Germinal center (tissue), 1 donor: ENCODE data around the gene OPCML.

Experiments
- DNase-seq: peaks from one replicate; pipeline ENCODE4 v3.0.0; 2012; ENCODE audit warnings: mixed read lengths, low spot score

Gene OPCML

DNA sequence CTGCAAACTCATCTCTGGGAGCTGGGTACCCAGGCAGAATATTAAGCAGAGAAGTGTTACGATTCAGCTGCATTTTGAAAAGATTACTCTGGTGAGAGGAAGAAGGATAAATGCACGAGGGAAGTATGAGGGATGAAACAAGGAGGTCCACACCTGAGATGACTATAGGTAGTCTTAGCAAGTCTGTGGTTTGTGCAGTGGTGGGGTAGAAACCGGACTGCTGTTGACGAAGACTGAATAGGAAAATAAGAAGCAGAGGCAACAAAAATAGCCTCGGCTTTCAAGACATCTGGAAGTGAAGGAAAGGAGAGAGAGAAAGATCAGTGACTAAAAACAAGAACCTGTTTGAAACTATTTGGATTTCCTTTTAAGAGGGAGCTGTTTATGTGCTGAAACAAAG lies 810.8 kb downstream of the OPCML start:
- DNase-seq = no peak

DNA sequence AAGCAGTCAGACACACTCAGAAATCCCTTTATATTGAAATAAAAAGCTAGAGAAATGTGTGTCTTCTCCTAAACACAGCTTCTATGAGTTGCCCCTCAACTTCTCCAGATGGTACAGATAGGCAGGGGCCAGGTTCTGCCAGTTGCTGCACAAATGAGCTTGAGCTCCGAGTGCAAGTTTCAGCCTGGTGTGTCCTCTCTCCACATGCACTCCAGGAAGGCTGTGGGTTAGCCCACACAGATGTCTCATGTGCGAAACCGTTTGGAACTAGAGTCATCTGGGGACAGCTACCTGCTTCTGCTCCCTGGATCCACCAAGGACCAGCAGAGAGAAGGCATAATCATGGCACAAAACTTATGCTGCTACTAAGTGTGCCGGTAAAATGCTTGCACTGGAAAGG lies 812.6 kb downstream of the OPCML start:
- DNase-seq = no peak

DNA sequence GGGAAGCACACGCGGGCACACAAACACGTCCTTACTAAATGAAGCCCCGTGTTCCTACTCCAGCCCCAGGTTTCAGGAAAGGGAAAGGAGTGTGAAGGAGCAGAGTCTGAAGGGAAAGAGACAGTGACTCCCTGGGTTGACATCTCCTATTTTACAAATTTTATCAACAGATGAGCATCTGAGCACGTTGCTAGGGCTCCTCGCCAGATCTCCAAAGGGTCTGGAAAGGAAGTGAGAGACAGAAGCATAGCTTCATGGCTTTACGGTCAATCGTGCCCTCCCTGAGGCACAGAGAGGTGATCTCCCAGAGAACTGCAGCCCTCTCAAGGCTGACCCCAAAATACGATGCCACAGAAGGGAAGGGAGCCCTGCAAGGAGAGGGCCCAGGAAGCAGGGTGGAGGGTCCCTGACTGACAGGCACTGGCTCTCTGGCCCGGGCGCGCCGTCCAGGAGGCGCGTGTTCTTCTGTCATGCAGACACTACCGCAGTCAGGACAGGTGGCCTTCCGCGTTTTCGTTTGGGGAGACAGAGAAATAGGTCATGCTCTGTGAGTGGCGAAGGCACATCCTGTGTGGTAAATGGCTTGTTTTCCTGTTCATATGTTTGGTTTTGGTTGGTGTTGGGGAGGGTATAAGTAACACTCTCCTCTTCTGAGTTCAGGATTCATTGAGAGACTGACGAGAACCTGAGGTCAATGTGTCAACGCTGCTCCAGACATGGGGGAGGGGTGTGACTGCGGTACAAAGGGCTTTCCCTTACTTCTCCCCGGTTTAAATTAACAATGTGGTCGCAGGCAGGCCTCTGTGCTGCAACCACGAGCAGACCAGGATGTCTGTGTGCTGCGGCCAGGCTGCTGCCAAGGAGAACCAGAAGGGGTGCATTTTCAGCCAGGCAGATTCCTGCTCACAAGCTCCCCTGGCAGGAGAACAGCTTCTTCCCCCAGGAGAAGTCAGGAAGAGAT lies 813.3 kb downstream of the OPCML start:
- no peak for DNase-seq

DNA sequence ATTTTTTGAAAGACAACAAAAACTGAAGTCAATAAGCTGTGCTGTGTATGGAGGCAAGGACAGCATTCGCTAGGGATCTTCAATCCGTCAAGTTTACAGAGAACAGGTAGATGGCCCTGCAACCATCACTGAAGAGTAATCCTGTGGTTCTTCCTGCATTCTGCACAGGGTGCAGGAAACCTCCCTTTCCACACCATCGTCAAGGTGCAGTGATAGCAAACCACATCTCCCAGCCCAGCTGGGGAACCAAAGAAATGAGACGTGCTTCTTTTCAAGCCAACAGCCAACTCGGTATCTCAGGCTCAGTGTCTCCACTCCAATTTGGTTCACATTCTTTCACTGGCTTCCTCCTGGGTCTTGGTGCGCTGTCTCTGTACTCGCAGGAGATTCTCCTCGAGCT lies 814.5 kb downstream of the OPCML start:
- DNase-seq = no peak

DNA sequence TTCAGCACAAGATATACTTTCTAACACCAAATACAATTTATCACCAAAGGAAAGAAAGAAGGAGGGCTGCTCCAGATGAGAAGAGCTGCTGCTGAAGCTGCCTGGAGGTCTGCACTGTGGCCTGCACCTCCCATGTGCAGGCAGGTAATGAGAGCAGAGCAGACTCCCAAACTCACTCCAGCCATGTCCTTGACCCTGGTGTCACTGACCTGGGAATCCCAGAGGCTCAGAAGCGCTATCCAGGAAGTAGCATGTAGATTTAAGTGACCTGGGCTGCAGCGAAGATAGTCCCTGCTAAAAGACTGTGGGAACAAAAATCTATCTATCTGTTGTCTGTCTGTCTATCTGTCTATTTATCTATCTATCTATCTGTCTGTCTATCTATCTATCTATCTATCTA lies 816.3 kb downstream of the OPCML start:
- no peak for DNase-seq

DNA sequence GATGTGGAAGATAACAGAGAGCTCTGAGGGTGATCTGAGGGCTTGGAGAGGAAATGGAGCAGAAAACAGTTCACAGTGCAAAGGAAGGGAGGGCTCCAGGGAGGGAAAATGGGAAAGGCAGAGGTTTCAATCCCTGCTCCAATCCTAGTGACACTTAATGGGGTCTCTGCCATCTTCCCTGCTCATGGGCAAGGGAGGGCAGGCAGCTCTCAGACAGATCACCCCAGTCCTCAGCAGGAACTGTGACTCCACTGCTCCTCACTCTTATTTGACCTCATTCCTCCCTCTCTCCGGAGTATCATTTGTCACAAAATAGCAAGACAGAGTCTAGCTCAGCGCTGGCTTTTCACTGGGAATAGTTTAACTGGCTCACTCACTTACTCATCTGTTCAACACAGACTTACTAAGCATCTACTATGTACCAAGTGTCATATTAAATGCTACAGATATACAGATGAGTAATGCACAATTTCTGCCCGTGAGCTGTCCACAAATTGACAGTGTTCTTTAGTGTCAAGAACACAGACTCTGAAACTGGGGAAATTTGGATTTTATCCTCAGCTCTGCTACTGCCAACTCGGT lies 817.4 kb downstream of the OPCML start:
- DNase-seq = no peak

DNA sequence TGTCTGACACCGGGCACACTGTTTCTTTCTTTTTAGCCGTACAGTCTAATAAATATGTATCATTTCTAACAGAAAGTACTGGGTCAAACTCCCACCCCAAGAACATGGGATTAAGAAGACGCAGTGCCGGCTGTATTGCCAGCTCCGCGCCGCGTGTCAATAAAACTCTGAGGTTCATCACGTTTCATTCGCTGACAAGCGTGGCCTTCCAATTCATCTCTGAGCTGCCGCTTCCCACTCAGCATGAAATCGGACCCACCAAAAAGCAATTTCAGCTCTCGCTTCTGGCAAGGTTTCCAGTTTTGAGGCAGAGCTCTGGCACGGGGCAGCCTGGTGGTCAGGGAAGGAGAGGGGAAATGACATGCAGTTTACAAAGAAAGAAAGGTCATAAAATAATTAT lies 819.8 kb downstream of the OPCML start:
- no peak for DNase-seq

DNA sequence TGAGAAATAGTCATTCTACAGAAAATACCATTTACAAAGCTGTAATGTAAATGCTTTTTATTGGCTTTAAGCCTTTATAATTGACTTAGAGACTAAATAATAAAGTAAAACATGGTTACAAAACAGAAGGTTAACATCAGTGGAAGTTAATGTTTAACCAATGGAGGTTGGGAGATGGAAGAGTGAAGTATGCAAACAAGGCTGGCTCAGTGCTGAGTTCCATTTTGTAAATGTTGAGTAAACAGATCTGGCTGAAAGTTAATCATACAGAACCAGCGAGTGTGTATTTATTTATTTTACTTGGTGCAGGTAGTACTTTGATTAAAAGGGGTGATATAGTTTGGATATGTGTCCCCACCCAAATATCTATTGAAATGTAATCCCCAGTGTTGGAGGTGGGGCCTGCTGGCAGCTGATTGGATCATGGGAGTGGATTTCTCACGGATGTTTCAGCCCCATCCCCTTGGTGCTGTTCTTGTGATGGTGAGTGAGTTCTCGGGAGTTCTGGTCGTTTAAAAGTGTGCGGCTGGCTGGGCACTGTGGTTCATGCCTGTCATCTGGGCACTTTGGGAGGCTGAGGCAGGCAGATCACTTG lies 827.4 kb downstream of the OPCML start:
- DNase-seq = no peak

DNA sequence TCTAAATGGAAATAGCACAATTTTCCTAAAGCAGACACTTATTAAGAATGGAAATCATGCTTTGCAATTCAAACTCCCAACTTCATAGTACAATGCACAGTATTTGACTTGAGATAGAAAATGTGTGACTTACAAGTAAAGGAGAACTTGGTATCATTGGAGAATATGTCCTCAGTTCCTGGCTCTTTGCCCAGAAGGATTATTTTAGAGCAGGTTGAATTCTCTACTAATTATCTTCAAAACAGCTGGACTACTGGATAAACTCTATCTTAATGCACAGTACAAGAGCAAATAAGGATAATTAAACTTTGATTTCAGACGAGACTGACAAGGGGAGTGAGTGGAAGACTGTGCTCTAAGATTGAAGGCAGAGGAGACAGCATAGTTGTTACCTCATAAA lies 839.4 kb downstream of the OPCML start:
- no peak for DNase-seq

DNA sequence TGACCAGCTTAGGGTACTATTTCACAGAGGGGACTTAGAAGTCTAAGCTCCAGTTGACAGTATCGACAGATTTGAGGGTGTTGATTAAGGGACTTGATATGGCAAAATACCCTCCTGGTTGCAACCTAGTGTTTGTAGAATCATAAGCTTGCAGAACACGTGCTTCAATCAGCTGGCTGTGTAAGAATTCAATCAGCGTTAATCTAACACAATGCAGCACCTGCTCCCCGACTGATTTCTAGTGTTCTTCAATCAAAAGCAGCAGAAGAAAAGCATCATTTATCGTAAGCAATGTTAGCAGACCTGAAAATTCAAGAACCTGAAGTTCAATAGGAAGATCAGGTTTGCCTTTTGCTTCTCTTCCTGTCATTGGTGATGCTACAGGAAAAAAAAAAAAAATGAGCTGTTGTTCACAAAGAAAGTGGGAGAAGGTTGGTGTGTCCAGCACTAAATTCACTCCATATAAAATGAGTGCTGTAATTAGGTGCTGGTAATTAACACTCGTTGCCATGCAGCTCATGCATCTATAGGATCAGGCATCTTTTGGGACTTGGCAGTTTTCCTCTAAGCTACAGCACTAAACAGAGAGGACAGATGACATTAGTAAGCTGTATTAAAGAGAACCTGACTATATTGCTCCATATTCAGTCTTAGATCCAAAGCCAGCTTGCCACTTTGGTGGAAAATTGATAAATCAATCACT lies 840.3 kb downstream of the OPCML start:
- no peak for DNase-seq

DNA sequence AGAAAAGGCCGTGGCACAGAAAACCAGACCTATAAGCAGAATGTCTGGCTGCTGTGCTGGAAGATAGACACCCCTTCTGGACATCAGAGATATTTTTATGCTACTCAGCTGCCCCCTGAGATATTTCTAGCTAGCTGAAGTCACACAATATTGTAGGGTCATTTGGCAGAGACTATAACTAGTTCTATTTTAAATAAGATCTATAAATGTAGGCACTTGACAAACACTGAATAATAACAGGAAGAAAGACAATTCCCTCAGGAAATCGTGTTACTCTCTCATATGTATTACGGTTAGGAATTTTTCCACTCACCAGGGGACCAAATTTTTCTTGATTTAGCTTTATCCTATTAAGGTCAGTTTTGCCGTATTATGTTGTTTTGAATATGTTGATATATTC lies 845.4 kb downstream of the OPCML start:
- no peak for DNase-seq

DNA sequence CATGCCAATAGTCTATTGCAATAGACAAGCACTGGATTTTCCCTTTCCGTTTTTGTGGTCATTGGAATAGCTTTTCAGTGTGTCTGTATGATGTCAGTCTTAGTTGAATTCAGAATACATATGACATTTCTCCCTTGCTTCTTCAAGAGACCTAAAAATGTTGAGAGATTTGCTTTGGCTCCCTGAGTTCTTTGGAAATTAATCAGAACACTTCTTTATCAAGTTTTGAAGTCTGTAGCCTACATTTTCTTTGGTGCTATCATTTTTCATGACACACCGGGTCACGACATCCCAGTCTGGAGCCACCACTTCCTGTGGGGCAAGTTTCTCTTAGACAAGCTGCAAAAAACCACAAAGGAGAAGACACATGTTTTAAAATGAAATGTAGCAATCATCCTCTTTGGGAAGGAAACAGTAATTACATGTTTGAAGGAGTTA lies 847.1 kb downstream of the OPCML start:
- DNase-seq = no peak

DNA sequence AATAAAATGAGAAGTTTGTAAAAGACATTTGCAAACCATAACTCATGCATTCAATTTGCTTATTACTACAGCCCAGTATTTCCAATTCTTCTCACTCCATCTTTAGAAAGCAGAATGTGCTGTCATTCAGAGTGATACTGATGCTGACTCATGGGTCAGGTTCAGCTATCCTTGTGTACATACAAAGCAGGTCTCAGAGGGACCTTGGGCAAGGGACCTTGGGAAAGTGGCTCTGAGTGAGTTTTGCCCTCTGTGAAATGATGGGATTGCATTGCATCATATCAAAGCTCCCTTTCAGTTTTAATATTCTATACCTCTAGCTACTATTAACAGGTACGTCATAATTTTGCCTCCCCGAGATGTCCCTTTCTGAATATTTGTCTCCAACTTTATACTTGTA lies 848.7 kb downstream of the OPCML start:
- no peak for DNase-seq

DNA sequence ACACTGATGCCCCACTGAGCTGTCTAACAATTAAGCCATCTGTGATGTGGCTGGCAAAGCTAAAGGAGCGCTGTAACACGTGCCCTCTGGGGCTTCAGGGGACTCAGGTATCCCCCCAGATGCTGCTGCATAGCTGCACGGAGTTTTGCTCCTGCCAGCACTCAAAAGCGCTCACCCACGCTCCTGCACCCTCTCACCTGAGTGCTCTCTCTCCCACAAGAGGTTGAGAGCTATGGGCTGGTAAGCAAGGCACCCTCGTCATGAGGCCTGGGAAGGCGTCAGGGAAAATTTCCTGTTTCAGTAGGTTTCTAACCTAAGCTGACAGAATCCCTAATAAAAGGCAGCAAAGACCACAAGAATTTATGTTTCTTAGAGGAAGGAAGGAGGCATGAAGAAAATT lies 850.3 kb downstream of the OPCML start:
- DNase-seq = no peak

DNA sequence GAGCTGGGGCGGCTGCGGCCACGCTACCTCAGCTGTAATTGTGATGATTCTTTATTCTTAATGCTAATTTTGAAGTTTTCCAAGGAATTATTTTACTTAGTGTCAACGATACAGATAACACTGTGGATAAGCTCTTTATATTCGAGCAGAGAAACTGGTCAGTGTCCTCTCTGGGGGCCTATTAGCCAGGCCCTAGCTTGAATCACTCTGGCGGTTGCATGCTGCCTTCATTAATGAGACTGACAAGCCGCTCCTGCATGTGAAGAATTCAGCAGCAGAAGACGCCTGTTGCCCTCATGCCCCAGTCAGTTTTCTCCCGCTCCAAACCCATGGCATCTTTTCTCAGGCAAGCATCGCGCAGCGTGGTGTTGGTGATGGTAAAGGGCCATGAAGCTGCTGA lies 851.7 kb downstream of the OPCML start:
- no peak for DNase-seq

DNA sequence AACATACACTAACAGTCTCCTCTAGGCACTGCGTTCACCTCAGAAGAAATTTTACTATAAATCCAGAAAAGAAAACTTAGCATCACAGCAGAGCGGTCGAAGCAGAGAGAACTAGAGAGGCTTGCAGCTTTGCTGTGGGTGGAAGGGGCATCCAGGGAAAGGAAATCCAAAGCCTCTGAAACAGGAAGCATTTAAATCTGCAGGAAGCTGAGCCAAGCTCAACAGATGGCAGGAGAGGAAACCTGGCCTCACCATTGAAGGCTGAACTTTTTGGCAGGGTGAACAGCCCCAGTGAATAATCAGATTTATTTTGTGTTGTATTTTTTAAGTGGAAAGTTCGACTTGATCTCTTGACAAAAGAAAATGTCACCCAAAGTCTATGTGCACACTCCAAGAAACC lies 858.1 kb downstream of the OPCML start:
- DNase-seq = no peak

DNA sequence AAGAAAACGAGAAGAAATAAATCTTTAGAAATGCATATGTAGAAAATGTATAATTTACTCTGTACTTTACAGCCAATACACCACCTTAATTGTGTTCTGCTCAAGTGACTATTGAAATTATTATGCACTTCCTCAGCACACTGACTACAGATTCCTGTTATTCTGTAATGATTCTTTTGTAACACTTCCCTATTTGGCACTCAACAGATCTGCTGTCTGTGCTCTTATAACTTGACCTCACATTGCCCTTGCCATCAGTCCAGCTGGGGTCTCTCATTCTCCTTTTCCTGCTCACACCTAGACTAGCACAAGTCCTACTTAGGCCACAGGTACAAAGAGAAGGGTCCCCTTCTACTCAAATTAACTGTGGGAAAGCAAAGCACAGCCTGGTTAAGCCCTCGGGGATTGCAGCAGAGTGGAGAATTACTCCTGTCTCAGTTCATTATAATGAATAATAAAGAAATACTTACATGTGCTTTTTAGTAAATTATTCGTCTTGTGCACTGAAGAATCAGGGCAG lies 860.4 kb downstream of the OPCML start:
- no peak for DNase-seq

DNA sequence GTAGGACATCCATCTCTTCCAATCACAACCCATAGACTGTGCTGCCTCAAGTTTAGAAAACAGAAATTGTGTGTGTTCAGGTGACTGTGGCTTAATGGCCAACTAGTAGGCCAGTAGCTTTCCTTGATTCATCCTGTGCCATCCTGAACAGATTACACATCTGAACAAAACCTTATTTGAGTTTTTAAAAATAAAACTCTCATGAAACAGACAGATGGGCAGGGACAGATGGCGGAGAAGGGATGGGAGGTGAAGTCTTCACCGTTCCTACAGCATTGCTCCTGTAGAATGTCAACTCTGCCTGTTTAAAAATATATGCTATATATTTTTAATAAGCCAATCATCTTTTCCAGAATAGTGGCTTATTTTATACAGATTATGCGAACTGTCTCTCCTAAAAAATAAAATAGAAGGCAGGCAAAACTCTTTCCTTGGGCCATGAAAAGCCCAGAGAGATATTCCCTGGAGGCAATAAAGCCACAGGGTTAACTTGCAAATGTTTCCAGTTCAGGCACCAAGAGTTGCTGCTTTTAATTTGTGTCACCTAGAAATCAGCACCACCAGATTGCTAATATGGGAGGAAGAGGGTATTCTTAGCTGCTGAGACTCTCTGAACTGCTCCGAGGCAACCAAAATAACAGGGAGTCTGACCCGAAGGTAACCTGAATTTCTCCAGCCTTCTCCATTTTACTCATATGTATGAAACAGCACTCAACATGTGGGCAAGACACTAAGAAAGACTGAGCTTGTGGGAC lies 861.2 kb downstream of the OPCML start:
- no peak for DNase-seq

DNA sequence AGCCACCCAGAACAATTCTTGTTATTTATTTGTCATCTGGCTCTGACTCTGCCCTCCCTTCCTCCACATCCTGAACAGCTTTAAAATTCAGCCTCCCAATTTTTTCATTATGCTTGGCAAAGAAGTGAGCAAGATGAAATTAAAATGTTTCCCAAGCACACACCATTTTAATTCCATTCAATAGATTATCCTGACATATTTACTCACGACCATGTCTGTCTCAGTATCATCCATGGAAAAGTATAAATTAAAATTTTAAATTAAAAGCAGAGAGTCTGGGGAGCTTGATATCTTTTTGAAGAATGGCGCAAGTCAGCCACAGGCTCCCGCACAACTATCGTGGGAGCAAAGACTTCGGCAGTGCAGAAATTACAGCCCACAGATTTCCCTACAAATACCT lies 862.4 kb downstream of the OPCML start:
- no peak for DNase-seq

DNA sequence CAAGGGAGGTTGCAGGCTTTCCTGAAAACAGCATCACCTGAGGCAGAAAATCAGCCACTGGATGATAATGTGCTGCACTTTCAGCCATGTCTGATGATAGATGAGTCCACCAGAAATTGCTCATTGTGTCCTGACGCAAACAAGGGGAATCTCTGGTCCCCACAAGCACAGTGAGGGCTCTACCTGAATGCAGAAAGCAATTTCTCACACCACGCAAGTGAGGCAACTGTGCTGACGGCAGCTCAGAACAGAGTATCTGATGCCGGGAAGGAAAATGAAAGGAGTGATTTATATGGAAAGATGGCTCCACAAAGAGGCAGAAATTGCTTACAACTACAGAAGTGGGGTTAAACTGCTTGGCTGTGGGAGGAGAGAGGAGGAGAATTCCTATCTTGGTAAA lies 867.1 kb downstream of the OPCML start:
- DNase-seq = no peak

DNA sequence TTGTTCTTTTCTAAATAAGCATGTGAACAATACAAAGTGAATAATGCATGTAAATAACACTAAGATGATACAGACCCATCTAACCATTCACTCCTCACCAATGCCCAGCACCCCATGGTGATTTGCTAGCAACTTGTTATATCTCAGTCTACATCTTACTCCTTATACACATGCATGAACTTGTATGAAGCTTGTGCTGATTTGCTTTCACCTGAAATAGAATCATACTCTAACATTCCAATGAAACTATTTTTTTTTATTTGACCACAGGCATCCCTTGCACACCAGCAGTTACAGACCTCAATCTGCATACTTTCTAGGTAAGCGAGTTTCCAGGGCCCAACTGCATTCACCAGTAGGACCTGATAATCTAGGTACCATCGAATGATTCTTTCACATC lies 873.6 kb downstream of the OPCML start:
- no peak for DNase-seq

DNA sequence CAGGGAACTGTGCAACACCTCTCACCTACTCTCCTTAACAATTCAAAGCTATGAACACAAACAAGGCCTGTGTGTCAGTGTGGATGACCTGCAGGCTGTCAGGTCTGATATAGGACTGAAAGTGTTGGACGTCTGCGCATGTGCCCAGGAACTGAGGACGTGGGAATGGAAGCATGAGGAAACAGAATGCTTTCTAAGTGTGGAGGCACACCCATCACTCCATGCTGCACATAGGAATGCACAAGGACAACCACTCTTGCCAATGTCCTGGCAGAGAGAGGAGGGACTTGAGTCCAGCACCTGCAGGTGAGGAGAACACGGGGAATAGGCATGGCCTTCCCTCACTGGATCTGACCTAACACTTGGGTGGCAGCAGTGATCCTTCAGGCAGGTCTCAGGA lies 874.3 kb downstream of the OPCML start:
- DNase-seq = no peak
